ENCODE results near the gene RRP8. TPM values are rescaled to one million over a fixed set of nuclear protein-coding genes. Genes with fewer than 3 reads are reported as not detected.

Gene RRP8
- total and polyA plus RNA-seq, 9 of the 15 experiments (the other 6 are each of a cell fraction or from before 2014, with no cell fraction given) = 5.7 to 47.3 (median 32.6) TPM

DNA sequence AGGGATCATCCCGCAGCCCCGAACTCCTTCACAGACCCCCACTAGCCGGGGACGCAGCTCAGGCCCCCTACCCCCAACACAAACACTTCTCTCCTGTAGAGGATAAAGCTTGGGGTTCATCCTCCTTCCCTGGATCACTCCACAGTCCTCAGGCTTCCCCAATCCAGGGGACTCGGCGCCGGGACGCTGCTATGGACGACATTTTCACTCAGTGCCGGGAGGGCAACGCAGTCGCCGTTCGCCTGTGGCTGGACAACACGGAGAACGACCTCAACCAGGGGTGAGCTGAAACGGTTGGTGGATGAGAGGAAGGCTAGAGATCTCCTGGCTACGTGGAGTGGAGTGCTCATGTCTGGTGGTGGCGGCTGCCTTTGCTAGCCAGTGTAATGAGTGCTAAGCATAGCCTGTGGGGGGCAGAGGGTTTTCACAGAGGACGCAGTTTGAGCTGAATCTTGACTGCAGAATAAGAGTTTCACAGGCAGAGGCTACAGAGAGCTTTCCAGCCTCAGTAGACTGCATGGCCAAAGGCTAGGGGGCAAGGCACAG is 738 bp upstream of the RRP8 start (continued):
- TF ChIP-seq, protein P1, sequence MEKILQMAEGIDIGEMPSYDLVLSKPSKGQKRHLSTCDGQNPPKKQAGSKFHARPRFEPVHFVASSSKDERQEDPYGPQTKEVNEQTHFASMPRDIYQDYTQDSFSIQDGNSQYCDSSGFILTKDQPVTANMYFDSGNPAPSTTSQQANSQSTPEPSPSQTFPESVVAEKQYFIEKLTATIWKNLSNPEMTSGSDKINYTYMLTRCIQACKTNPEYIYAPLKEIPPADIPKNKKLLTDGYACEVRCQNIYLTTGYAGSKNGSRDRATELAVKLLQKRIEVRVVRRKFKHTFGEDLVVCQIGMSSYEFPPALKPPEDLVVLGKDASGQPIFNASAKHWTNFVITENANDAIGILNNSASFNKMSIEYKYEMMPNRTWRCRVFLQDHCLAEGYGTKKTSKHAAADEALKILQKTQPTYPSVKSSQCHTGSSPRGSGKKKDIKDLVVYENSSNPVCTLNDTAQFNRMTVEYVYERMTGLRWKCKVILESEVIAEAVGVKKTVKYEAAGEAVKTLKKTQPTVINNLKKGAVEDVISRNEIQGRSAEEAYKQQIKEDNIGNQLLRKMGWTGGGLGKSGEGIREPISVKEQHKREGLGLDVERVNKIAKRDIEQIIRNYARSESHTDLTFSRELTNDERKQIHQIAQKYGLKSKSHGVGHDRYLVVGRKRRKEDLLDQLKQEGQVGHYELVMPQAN (IDR thresholded peaks at IDR 0.05; ENCODE audit: borderline replicate concordance) = peak; percentile 66; the same call in 1 of the 2 replicates
- TF ChIP-seq, protein P2, sequence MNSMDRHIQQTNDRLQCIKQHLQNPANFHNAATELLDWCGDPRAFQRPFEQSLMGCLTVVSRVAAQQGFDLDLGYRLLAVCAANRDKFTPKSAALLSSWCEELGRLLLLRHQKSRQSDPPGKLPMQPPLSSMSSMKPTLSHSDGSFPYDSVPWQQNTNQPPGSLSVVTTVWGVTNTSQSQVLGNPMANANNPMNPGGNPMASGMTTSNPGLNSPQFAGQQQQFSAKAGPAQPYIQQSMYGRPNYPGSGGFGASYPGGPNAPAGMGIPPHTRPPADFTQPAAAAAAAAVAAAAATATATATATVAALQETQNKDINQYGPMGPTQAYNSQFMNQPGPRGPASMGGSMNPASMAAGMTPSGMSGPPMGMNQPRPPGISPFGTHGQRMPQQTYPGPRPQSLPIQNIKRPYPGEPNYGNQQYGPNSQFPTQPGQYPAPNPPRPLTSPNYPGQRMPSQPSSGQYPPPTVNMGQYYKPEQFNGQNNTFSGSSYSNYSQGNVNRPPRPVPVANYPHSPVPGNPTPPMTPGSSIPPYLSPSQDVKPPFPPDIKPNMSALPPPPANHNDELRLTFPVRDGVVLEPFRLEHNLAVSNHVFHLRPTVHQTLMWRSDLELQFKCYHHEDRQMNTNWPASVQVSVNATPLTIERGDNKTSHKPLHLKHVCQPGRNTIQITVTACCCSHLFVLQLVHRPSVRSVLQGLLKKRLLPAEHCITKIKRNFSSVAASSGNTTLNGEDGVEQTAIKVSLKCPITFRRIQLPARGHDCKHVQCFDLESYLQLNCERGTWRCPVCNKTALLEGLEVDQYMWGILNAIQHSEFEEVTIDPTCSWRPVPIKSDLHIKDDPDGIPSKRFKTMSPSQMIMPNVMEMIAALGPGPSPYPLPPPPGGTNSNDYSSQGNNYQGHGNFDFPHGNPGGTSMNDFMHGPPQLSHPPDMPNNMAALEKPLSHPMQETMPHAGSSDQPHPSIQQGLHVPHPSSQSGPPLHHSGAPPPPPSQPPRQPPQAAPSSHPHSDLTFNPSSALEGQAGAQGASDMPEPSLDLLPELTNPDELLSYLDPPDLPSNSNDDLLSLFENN (IDR thresholded peaks at IDR 0.05; ENCODE audit: low read depth in 2 of 2, low read length in 2 of 2) = no peak
- TF ChIP-seq POLR2AphosphoS5 (IDR thresholded peaks at IDR 0.05; ENCODE audit: control insufficient read depth, insufficient read depth, low read depth, low read length) (0 out of 2 replicates have a peak, but pooled peaks have one; percentile 39), SMARCB1 (IDR thresholded peaks at IDR 0.05; ENCODE audit: insufficient read length, low read depth) (no peak), ZSCAN29 (IDR thresholded peaks at IDR 0.05) (no peak), NFE2 (IDR thresholded peaks at IDR 0.05; ENCODE audit: low read depth) (no peak), EHMT2 (IDR thresholded peaks at IDR 0.05) (0 out of 2 replicates have a peak, but pooled peaks have one; percentile 41), HDAC6 (IDR thresholded peaks at IDR 0.05; ENCODE audit: low read depth, low read length) (no peak), ZNF830 (CRISPR knock-in tag; IDR thresholded peaks at IDR 0.05) (no peak), ZNF584 (CRISPR knock-in tag; IDR thresholded peaks at IDR 0.05; ENCODE audit: low read depth) (no peak), LCOR (CRISPR knock-in tag; IDR thresholded peaks at IDR 0.05) (no peak), ZNF785 (CRISPR knock-in tag; IDR thresholded peaks at IDR 0.05) (no peak), CC2D1A (IDR thresholded peaks at IDR 0.05) (0 out of 2 replicates have a peak, but pooled peaks have one; percentile 29), CEBPG (CRISPR knock-in tag; IDR thresholded peaks at IDR 0.05) (no peak), CEBPG (tag; conservative IDR thresholded peaks at IDR 0.05 in 1 of 2, IDR thresholded peaks at IDR 0.05 in 1 of 2) (no peak), RHOXF2B (CRISPR knock-in tag; conservative IDR thresholded peaks at IDR 0.05) (no peak), ARID2 (IDR thresholded peaks at IDR 0.05) (no peak), HLTF (IDR thresholded peaks at IDR 0.05) (no peak), YBX1 (IDR thresholded peaks at IDR 0.05) (no peak), ZNF717 (CRISPR knock-in tag; IDR thresholded peaks at IDR 0.05) (no peak)
- TF ChIP-seq, protein P3, sequence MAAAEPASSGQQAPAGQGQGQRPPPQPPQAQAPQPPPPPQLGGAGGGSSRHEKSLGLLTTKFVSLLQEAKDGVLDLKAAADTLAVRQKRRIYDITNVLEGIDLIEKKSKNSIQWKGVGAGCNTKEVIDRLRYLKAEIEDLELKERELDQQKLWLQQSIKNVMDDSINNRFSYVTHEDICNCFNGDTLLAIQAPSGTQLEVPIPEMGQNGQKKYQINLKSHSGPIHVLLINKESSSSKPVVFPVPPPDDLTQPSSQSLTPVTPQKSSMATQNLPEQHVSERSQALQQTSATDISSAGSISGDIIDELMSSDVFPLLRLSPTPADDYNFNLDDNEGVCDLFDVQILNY (CRISPR knock-in tag; IDR thresholded peaks at IDR 0.05) = no peak
- TF ChIP-seq, protein P4, sequence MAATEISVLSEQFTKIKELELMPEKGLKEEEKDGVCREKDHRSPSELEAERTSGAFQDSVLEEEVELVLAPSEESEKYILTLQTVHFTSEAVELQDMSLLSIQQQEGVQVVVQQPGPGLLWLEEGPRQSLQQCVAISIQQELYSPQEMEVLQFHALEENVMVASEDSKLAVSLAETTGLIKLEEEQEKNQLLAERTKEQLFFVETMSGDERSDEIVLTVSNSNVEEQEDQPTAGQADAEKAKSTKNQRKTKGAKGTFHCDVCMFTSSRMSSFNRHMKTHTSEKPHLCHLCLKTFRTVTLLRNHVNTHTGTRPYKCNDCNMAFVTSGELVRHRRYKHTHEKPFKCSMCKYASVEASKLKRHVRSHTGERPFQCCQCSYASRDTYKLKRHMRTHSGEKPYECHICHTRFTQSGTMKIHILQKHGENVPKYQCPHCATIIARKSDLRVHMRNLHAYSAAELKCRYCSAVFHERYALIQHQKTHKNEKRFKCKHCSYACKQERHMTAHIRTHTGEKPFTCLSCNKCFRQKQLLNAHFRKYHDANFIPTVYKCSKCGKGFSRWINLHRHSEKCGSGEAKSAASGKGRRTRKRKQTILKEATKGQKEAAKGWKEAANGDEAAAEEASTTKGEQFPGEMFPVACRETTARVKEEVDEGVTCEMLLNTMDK (IDR thresholded peaks at IDR 0.05; ENCODE audit: borderline replicate concordance, insufficient read depth, low read depth, low read length, poor library complexity, severe bottlenecking) = peak; percentile 84

All from K562 (cell line).